Stimulated activated CD4-positive, alpha-beta T cell treated with anti-CD3 and anti-CD28 coated beads, Interleukin-1b, Interleukin-23, amount 100 ng/mL, for 48 hours (primary cell): ENCODE results near the gene DGKH.
"Not testable (repeated sequence)": the region's sequence is repeated elsewhere in the genome, so short reads cannot be mapped to it uniquely, and the experiment has no call there.

Experiments
- DNase-seq: peaks from one replicate; pipeline ENCODE4 v3.0.0-alpha.2; 2020

DGKH gene

DNA sequence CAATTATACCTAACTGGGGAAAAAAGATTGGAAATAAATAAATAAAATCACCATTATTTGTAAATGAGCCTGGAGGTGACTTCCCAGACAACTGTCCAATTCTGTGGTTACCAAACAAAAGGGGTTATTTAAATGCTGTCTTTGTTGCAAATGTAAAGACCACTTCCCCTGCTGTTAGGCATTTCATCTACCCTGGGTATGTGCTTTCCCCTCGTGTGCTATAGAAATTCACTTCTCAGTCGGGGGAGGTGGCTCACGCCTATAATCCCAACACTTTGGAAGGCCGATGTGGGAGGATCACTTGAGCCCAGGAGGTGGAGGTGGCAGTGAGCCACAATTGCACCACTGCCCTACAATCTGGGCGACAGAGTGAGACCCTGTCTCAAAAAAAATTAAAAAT, 121.6 kb downstream of the DGKH start:
- DNase-seq, result no peak

DNA sequence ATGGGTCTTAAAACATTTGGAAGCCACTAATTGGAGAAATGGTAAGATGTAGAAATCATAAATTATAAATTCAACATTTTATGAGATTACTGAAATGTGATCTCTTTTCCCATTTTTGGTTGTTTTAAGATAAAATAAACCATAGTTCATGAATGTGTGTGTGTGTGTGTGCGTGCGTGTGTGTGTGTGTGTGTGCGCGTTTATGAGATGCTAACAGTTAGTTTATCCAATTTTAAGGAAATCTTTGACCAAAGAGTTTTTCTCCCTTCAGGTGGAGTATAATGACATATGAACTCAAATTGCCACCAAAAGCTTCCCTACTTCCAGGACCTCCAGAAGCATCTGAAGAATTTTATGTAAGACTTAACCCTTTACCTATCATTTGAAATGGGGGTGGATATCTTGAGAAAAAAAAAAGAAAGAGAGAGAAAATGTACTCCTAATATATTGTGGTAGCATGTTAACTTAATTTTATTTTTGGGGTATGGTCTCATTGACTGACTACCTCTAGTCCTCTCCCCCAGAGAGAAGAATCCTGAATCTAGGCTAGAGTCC, 125.4 kb downstream of the DGKH start:
- no peak for DNase-seq

- no peak for DNase-seq
Measured at GRCh38 chr13:42174344-42175162, 126.1 kb downstream of the DGKH start.

DNA sequence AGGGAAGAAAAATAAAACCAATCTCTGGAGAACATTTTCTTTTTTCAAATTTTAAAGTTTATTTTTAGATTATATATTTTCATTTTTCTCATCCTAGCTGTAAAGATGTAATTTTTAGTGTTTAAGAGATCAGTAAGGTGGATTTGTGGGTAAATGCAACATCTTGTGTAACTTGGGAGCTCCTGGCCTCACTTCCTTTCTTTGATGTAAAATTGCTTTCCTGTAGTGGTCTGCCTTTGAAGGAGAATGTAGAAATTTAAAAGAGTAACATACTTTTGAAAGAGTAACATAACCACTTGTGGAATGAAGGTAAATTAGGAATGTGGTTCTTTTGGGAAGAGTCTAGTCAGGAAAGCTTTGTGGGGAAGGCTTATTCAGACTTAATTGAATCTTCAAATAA, 127.8 kb downstream of the DGKH start:
- DNase-seq, result no peak

DNA sequence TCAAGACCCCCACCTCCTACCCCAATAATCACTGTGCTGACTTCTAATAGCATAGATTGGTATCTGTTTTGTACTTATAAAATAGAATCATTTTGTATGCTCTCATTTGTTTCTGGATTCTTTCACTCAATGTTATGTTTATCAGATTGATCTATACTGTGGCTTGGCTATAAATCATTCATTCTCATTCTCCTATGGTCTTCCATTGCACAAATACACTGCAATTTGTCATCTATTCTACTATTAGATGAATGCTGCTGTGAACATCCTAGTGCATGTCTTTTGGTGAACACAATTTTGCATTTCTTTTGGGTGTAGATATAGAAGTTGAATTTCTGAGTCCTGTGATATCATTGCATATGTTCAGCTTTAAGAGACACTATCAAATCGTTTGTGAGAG, 128.7 kb downstream of the DGKH start:
- DNase-seq, result no peak

GRCh38 chr13:42181381-42181953, 133.0 kb downstream of the DGKH start:
- no peak for DNase-seq

- DNase-seq, result no peak
Measured at GRCh38 chr13:42189061-42189460, 140.6 kb downstream of the DGKH start.

GRCh38 chr13:42190529-42190928, 142.1 kb downstream of the DGKH start:
- no peak for DNase-seq

- DNase-seq, result no peak
Measured at GRCh38 chr13:42211704-42212464, 163.4 kb downstream of the DGKH start.

DNA sequence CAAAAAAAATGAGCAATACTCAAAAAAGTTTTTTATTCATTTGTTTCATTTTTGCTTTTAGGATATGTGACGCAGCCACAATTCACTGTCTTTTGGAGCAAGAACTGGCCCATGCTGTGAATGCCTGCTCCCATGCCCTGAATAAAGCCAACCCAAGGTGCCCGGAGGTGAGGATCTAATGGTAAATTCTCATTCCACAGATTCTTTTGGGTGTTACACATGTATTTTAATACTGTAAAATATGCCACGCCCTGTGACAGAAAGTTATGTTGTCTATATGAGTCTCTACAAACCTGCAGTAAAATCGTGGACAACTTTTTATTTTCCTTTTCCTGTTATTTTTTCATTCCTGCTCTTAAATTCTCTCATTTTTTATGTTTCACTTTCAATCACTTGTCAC, 166.0 kb downstream of the DGKH start:
- DNase-seq, result no peak

DNA sequence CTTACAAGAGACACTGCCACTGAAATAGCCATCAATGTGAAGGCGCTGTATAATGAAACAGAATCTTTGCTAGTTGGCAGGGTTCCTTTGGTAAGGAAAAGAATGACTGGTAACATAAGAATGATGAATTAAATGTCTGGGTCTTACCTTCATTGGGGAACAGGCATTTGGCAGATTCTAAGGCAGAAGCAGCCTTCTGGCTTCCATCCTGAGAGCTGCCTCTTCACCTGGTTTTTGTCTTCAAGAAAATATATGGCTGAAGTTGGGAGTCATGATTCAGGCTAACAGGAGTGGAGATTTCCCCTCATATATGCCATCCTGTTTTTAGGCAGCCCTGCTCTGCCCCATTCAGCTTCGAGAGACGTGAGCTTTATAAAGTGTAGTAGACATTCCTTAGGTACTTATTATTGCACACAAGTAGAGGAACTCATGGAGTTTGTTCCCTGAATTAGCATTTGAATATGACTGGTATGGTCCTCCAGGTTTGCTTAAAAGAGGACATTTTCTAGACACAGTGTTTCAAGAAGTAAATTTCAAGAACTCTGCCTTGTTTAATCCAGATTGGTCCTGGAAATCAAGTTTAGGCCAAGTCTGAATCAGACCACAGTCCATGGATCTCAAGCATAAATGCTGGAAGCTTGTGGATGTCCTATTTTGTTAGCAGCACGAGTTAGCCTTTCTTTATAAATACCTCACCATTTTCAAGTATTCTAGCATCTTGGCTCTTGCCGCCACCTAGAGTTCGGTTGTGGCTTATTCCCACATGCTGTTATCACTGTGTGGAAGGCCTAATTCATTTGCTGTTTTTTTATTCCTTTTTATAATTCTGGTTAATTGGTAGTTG, 167.4 kb downstream of the DGKH start:
- DNase-seq, result peak; percentile 17

DNA sequence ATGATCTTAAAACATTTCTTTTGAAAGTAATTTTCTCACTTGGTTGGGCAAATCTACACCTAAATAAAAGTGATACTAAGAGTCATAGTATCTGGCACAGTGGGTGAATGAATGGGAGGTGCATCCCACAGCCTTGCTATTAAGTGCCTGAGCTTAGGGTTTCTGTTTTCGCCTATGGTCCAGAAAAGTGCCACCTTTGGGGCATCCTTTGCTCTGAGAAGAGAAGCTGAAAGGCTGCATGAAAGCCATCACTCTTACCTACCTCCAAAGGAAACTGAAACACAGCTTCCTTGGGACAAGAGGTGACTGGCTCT, 167.9 kb downstream of the DGKH start:
- no peak for DNase-seq

DNA sequence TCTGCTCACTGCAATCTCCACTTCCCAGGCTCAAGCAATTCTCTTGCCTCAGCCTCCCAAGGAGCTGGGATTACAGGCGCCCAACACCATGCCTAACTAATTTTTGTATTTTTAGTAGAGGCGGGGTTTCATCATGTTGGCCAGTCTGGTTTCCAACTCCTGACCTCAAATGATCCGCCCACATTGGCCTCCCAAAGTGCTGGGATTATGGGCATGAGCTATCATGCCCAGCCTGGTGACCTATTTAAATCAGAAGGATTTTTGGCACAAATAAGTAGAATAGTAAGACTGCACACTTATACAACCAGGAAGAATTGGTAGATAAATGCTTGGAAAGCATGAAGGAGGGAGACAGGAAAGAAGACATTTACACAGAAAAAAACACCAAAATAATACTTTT, 170.1 kb downstream of the DGKH start:
- no peak for DNase-seq

DNA sequence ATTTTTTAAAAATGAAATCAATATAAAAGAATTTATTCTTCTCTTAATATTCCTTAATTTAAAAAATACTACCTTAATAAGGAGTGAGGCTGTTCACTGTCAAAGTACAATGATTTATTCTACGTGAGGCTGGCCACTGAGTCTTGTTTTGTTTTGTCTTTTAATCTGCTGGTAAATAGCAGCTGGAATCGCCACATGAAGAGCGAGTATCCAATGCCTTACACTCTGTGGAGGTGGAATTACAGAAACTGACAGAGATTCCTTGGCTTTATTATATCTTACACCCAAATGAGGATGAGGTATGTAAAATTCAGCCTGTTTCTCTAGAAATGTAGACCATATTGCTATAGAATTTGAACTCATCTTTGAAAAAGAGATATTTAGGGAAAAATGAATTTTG, 170.6 kb downstream of the DGKH start:
- no peak for DNase-seq

GRCh38 chr13:42219876-42220275, 171.4 kb downstream of the DGKH start:
- no peak for DNase-seq

DNA sequence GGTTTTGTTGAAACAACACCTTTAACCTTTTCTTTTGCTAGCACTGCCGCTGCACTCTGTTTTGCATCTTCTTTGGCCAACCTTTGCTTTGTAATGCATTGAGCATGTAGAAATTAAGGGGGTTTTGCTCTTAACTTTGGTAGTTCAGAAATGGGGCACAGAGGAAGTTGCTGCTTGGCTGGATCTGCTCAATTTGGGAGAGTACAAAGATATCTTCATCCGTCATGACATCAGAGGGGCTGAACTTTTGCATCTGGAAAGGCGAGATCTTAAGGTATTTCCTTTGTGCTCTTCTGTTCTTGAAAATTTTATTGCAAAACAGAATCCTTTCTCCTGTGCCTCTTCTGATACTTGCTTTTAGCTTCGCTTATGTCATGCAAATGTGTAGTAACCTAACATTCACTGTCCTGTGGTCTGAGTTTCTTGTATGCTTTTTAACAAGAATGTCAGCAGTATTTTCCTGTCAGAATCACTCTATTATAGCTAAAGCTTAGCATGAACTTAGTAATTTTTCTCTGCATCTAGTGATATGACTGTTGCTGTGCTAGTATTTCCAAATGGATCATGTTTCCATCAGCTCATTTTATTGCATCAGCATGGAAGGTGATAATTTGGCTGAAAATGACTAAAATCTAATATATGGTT, 172.8 kb downstream of the DGKH start:
- DNase-seq, result no peak

- DNase-seq, result no peak
Measured at GRCh38 chr13:42223681-42224080, 175.2 kb downstream of the DGKH start.

GRCh38 chr13:42225051-42225450, 176.6 kb downstream of the DGKH start:
- no peak for DNase-seq

DNA sequence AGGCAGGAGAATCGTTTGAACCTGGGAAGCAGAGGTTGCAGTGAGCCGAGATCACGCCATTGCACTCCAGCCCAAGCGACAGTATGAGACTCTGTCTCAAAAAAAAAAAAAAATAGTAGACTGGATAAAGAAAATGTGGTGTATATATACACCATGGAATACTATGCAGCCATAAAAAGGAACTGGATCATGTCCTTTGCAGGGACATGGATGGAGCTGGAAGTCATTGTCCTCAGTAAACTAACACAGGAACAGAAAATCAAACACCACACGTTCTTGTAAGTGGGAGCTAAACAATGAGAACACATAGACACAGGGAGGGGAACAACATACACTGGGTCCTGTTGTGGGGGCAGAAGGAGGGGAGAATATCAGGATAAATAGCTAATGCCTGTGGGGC, 178.3 kb downstream of the DGKH start:
- DNase-seq, result not testable (repeated sequence)

DNA sequence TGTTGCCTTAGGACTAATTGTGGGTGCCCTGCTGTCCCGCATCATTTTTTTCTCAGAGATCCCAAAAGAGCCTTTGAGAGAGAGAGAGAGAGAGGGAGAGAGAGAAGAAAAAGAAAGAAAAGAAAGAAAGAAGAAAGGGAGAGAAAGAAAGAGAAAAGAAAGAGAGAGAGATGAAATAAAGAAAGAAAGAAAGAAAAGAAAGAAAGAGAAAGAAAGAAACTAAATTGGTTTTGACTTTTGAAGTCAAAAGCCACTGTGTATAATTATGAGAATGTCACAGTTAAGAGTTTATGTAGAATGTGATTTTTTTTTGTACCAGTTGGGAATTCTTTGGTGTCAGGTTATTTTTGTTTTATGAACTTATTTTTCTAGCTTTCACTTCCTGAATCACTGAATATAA, 180.1 kb downstream of the DGKH start:
- DNase-seq, result no peak

DNA sequence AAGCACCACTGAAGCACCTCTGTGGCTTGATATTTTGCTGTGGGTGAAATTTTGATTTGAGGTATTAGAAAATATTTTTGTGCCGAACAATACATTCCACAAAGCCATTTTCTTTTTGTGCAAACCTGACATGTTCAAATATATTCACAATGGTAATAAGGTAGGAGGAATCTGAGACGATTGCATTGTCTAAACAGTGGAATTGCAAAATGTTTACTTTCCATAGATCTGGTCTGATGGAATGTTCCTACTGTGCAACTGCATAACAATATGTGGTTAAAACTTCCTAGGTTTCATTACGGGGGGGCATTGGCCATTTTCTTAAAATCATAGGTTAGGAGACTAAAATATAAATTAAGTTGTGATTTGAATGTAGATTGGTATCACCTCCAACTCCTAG, 180.8 kb downstream of the DGKH start:
- DNase-seq, result no peak

DNA sequence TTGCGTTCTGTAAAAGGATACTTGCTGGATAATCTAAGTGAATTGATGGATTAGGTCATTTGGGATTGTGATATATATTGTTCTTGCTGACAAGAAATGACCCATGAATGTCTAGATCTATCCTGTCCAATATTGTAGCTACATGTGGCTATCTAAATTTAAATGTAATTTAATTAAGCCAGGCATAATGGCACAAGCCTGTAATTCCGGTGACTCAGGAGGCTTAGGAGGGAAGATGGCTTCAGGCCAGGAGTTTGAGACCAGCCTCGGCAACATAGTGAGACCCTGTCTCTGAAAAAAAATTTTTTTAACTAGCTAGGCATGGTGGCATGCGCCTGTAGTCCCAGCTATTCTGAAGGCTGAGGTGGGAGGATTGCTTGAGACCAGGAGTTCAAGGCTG, 184.2 kb downstream of the DGKH start:
- no peak for DNase-seq

GRCh38 chr13:42233726-42234125, 185.3 kb downstream of the DGKH start:
- no peak for DNase-seq
